Measurements from ENCODE around the gene CD2AP.

CD2AP gene

DNA sequence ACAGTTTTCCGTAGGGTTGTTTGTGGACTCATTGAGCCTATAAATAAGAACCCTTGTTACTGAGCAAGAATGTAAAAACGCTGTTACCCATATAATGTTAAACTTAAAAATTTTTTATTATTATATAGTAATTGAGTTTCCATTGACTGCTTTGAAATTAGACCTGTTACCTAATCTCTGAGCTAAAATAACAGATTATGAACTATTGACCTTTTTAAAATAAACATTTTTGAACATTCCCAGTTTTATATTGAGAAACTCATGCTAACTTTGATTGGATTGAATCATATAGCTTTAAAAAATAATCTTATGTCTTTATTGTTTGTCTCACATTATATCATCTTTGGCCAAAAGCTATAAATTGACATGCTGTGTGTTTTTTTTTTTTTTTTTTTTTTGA lies 95.5 kb downstream of the CD2AP start:
- no peak for DNase-seq

DNA sequence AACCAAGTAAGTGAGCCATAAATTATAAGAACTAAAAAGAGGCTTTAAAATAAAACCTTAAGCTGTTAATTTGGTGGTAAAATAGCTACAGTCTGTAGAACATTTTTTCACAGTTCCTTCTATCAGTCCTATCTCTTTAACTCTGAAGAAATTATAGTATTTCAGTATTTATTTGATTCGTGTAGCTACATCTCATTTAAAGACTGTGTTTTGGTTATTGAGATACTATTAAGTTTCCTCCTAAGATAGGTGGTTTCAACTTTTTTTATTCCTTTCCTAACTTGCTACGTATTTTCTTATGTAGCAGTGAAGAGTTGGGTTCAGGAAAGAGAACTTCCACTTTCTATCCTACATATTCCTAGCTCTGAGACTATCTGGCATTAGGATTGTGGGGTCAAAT lies 97.2 kb downstream of the CD2AP start:
- DNase-seq, result no peak

DNA sequence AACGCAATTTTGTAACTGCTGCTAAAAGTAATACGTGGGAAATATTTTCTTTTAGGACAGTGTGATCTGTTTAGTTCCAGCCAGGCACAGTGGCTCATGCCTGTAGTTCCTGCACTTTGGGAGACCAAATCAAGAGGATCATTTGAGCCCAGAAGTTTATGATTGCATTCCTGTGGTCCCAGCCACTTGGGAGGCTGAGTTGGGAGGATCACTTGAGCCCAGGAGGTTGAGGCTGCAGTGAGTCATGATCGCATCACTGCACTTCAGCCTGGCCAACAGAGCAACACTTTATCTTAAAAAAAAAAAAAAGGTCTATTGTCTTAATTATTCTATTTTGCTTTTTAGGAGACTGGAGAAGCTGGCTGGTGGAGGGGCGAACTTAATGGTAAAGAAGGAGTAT lies 101.5 kb downstream of the CD2AP start:
- no peak for DNase-seq

DNA sequence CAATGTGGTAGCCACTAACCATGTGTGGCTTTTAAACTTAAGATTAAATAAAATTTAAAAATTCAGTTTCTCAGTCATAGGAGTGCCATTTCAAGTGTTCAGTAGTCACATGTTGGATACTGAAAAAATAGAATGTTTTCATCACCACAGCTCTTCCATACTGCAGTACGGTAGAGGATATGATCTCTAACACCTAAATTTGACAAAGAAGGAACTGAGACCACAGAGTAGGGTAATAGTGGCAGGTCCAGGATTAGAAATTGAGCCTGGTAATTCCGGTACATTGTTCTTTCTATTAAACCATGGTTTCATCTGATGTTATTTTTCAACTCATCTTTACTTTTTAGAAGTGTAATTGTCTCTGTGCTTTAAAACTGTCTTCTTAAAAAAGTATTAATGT lies 104.0 kb downstream of the CD2AP start:
- DNase-seq, result no peak

DNA sequence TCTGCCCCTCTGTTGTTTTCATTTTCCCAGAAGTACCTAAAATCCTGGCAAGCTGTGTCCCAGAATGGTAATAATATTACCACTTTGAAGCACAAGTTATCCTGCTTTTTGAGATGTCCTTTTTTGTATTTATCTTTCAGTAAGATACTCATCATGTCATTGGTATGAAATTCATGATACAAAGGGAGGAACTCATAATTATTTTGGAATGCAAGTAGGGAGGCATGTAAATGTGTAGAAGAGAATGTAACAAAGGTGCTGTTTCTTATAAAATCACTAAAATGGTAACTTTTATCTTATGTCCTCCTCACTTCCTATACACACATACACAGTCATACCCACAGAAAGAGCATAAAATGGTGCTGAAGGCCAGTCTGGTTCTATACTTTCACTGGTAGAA lies 109.9 kb downstream of the CD2AP start:
- no peak for DNase-seq

DNA sequence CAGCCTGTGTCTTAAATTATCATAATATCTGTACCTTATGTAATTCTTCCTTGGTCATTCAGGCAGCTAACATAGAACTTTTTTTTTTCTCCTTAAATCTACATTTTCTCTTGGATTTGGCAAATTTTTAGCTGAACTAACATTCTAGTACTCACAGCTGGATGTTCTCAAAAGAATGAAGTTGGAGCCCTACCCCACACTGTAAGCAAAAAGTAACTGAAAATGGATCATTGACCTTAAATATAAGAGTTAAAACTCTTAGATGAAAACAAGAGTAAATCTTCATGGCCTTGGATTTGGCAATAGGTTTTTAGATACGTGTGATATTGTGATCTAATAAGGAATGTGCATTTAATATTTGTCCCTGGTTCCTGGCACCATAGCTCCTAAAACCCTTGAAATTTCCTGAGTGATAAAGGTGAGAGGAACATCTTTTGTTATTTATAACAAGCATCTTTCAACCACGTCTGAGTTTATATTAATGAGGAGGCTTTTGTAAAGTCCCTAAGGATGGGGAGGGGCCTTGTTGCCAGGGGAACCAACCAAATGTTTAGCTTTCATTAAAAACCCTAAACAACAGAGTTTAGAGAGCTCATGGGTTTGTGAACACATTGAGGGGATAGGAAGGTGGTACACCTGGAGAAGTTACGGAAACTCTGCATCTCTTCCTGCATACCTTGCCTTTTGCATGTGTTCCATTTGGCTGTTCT lies 114.7 kb downstream of the CD2AP start:
- DNase-seq, result no peak

DNA sequence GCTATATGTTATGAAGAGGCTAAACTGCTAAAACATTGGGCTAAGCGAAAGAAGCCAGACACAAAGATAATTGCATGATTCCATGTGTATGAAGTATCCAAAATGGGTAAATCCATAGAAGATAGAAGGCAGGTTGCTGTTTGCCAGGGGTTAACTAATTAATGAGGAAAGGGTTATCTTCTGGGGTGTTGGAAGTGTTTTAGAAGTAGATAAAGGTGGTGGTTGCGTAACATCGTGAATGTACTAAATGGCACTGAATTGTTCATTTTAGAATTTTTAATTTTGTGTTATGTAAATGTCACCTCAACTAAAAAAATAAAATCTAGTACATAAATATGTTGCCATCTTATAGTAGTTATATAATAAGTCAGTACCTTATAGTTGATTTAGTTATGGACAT lies 116.4 kb downstream of the CD2AP start:
- no peak for DNase-seq

DNA sequence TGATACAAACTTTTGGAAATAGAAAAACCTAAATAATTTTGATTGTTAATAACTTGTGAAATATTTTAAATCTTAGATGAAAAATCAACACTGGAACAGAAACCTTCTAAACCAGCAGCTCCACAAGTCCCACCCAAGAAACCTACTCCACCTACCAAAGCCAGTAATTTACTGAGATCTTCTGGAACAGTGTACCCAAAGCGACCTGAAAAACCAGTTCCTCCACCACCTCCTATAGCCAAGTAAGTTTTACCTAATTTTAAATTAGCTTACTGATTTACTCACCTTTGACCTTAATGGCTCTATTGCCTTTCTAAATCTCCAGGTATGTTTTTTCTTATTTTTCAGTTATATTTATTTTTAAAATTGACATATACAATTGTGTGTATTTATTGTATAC lies 118.2 kb downstream of the CD2AP start:
- no peak for DNase-seq

DNA sequence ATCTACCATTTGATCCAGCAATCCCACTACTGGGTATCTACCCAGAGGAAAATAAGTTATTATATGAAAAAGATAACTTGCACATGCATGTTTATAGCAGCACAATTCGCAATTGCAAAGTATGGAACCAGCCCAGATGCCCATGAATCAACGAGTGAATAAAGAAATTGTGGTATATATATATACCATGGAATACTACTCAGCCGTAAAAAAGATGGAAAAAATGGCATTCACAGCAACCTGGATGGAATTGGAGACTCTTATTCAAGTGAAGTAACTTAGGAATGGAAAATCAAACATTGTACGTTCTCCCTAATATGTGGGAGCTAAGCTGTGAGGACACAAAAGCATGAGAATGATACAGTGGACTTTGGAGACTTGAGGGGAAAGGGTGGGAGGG lies 120.8 kb downstream of the CD2AP start:
- DNase-seq, result no peak

DNA sequence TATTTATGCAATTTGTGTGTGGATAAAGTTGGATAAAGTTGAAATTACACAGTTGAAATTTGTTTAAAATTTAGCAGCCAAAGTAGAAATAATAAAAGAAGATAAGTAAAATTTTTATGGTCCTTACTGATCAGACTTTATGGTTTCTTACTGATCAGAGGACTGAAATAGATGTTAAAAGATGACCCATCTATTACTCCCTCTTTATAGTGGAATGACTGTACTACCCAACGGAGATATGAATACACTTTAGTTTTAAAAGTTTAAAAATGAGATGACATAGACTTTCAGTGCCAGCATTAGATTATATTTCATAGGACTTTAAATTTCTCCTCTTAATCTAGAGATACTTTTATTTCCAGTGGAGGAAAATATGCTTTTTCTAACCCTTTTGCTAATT lies 121.9 kb downstream of the CD2AP start:
- no peak for DNase-seq

DNA sequence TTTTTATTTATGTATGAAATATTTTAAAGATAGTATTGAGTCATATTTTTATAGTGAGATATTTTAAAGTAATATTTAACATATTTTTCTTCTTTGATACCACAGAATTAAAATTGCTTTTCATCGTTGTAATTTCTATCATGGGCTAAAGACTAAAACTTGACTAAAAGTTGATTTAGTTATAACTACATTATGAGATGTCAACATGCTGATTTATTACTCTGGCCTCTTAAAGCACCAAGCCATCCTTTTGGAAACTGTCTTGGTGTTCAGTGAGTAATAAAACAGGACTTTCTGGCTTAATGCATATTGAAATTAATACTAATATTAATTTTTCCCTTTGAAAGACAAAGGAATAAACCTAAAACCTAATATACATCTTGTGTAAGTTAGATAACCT lies 125.6 kb downstream of the CD2AP start:
- DNase-seq, result no peak

DNA sequence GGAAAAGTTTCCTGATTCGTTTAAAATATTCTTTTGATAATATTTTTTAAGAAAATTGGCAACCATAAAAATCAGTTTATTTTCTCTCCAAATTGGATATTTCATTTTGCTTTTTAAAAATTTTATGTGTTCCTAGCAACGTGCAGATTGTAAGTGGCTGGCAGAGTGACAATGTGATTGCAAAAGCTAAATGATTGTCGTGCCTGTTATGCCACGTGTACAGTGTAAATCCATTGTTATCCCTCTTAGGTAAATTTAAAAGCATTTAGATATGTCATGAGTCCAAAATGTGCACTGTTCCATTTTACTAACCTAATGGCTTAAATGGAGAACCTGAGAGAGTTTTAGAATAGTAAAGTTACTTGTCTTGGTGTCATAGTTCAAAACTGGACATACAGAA lies 126.4 kb downstream of the CD2AP start:
- DNase-seq, result no peak

DNA sequence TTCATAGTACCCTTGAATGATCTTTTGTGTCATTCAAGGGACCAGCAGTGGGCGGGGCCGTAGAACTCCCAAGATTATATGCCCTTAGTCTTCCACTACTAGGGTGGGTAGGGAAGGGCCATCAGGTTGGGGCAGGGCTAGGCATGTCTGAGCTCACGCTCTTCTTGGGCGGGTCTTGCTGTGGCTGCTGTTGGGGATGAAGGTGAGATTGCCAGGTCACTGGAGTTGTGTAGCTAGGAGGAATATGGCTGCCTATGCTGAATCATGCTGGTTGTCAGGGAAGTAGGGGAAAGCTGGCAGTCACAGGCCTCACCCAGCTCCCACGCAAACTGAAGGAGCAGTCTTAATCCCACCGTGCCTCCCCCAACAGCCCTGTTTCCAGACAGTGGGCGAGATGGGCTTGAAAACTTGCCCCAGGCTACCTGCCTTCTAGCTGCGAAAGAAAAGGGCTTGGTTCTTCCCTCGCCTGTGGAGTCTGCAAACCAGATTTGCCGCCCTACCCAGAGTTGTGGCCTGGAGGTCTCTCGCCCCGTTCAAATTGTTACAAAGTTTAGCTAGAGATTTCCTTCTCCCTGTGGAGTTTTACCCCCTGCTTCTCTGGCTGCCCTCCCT lies 144.4 kb downstream of the CD2AP start:
- DNase-seq, result no peak

DNA sequence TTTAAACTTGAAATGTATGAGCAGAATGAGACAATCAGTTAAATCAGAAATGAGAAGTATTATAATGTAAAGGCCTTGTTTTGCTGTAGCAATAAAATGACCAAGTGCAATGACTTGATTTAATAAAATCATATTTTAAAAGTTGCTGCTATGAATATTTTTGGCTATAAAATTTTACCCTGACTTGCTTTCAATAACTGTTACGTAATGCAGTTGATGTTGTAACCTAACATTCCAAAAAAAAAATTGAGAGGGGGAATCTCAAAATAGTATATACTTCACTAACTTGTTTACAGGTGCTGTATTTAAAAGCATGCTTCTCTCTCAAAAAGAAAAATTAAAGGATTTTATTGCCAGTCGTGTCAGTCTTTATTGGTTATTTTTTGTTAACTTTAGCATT lies 149.2 kb downstream of the CD2AP start:
- no peak for DNase-seq

DNA sequence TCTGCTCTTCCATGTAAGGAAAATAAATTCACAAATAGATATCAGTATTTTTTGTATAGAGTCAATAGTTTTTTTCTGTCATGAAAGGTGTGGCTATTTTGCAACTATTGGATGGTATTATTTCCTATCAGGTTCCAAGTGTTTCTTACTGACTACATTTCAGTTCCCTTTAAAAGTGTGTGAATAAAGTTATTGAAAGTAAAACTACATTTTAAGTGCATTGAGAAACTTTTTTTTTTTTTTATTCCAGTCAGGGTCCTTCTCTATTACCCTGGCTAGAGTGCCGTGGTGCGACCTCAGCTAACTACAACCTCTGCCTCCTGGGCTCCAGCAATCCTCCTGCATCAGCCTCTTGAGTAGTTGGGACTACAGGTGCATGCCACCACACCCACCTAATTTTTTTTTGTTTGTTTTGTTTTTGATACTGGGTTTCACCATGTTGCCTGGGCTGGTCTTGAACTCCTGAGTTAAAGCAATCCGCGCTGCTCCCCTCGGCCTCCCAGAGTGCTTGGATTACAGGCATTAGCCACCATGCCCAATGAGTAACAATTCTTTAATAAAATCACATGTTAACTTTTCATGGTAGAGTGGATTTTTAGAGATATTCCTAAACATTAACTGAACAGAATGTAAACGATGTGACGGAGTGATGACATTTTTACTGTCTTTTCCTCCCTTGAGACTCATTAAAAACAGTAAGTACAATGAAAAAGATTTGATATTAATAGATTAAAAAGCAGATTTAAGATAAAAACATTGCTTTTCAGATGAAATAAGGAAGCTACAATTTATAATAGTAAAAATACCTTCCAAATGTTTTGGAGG lies 151.1 kb downstream of the CD2AP start:
- no peak for DNase-seq

DNA sequence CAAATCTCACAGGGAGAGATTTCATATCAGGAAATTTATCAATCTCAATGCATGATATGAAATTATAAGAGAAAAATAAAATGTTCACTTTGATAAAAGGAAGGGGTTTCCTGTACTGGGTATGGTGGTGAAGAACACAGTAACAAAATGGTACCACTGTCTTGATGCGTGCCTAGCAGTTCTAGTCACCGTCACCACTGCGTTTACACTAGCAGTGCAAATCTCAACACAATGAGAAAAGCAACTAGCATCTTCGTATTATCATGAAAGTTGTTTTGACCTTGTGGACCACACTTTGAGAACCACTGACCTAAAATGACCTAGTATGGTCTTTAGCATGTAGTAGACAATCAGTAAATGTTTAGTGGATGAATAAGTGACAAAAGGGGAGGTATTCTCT lies 152.4 kb downstream of the CD2AP start:
- no peak for DNase-seq

DNA sequence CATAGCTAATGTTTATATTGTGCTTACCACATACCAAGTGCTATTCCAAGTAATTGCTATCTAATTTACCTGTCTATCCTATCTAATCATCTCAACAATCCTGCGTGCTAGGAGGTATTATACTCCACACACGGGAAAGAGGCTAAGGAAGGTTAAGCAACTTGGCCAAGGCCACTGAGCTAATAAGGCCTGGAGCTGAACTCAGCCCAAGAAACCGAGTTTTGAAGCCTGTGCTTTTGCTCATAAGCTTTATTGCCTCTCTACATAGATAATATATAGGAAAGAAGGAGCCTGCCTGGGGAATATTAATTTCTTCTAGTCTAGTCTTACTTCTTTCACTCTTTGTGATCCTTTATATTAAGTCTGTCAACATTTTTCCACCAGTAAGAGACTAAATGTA lies 153.0 kb downstream of the CD2AP start:
- DNase-seq, result no peak

DNA sequence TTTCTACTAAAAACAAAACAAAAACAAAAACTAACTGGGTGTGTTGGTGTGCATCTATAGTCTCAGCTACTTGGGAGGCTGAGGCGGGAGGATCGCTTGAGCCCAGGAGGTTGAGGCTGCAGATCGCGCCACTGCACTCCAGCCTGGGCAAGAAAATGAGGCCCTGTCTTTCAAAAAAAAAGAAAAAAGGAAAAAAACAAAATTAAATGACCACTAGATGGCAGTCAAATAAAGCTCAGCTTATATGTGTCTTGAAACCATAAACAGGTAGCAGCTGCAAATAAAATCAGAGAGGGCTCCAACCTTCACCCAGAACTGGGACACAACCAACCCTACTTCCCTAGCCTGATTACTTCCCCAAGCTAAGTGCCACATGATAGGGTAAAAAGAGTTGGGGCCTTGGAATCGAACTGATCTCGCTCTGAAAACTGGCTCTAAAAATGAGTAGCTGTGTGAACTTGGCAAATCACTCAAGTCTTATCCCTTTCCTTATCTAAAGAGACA lies 153.7 kb downstream of the CD2AP start:
- DNase-seq, result peak; percentile 31

DNA sequence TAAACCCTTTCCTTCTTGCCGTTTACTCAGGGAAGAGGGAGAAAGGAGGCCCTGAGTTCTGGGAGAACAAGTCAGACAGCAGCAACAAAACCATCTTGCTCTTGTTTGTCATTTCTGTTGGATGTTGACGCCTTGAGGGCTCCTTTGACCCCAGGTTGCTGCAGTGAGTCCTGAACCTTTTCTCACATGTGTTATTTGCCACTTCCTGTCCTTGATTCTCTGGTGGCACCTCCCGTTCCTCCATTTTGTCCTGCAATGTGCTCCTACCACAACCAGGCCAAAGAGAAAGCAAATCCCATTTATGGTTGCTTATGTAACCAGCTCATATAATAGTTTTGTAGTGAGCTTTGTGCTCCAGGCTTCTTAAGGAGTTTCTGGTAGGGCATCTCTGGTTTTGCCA lies 154.2 kb downstream of the CD2AP start:
- no peak for DNase-seq

DNA sequence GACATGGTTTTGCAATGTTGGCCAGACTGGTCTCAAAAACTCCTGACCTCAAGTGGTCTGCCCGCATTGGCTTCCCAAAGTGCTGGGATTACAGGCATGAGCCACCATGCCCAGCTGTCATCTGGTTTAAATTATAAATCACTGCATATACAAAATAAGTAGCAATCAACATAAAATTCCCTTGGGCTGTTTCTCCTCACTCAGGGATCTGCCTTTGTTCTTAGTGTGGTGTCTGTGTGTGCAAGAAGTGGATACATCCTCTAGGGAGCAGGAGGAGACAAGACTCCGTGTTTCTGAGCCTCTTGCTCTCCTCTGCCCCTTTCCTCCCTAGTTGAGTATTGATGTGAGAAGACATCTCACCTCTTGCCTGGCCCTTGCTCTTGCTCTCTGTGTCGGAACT lies 155.6 kb downstream of the CD2AP start:
- DNase-seq, result no peak

DNA sequence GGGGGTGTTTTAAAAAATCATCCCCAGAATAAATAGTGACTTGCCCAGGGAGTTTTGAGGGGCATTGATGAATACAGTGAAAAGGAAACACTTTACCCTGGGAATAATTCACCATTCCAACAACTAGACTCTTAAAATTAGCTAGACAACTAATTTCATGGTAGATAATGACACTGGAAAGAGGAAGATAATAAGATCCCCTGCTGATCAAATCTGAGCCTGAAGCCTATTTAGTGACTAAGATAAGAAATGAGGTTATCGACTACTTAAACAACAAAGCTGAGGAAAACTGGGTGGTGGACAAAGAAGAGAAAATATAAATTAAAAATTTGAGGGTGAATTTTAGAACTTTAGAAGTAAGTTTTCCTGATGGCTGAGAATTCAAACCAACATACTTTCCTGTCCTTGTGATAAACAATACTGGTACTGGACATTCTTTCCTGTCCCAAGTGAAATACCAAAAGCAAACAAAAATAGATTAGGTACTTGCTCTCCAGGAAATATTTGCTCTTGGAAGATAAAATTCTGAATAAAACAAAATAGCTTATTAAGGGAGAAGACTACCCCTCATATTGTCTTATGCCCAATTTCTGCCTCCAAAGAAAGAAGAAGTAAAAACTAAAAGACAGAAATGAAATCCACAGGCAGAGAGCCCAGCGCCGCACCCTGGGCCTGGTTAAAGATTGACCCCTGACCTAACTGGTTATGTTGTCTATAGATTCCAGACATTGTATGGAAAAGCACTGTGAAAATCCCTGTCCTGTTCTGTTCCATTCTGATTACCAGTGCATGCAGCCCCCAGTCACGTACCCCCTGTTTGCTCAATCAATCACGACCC lies 156.8 kb downstream of the CD2AP start:
- DNase-seq, result no peak

DNA sequence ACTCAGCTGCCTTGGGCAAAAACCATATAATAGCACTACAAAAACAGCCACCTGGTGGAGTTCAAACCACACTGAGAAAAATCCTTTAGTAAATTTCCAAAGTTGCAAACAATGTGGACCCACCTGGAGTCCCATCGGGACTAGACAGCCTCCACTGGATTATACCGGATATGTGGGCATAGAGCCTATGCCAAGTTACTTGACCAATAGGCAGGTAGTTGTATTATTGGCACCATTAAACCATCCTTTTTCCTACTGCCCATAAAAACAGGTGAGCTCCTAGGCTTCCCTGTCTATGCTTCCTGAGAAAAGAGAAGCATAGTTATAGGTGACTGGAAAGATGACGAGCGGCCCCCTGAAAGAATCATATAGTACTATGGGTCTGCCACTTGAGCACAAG lies 169.1 kb downstream of the CD2AP start:
- no peak for DNase-seq

DNA sequence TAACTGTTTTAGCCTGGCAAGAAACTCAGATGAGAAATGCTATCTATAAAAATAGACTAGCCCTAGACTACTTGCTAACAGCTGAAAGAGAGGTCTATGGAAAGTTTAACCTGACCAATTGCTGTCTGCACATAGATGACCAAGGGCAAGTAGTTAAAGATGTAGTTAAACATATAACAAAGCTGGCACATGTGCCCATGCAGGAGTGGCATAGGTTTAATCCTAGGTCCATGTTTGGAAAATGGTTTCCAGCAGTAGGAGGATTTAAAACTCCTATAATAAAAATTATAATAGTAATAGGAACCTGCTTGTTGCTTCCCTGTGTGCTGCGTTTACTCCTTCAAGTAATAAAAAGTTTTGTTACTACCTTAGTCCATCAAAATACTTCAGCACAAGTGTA lies 169.6 kb downstream of the CD2AP start:
- DNase-seq, result no peak

Measured in NCI-H1694 treated with DMSO at 0.1 percent for 48 hours (cell line).